SH-SY5Y (cell line): ENCODE data around the gene CCDC150.

ENCODE experiments used
- GATA2 ChIP-seq: IDR thresholded peaks from 2 replicates; pipeline ENCODE4 v1.6.1; 2011; ENCODE audit warnings: mild to moderate bottlenecking, low read depth, low read length
- GATA3 ChIP-seq: IDR thresholded peaks from 2 replicates; pipeline ENCODE4 v1.6.1; 2011; ENCODE audit warnings: low read depth, mild to moderate bottlenecking, low read length, moderate library complexity

GRCh38 chr2:196758474-196759377 is 119.2 kb downstream of the CCDC150 start:
- TF ChIP-seq GATA3 (no peak), GATA2 (no peak)
